Choroid plexus epithelial cell (primary cell): ENCODE results near the gene MBOAT2.

Experiments
- DNase-seq: peaks from one replicate; pipeline ENCODE4 v3.0.0-alpha.2; 2010; ENCODE audit warnings: low read depth
- H3K4me3 ChIP-seq: 2 replicates; pipeline ENCODE4 v1.5.1; 2011; ENCODE audit warnings: low read depth, mild to moderate bottlenecking, control low read depth, low read length, moderate library complexity
- TF ChIP-seq, protein P1 (sequence below): conservative IDR thresholded peaks from 2 replicates; pipeline ENCODE4 v1.5.1; 2011; ENCODE audit warnings: low read depth, mild to moderate bottlenecking, control low read depth, inconsistent platforms, low read length, moderate library complexity

The MBOAT2 gene

GRCh38 chr2:8885449-8886201, 117.9 kb downstream of the MBOAT2 start:
- H3K4me3 ChIP-seq: no peak overlapping the region
- no peak for DNase-seq
- TF ChIP-seq, protein P1, sequence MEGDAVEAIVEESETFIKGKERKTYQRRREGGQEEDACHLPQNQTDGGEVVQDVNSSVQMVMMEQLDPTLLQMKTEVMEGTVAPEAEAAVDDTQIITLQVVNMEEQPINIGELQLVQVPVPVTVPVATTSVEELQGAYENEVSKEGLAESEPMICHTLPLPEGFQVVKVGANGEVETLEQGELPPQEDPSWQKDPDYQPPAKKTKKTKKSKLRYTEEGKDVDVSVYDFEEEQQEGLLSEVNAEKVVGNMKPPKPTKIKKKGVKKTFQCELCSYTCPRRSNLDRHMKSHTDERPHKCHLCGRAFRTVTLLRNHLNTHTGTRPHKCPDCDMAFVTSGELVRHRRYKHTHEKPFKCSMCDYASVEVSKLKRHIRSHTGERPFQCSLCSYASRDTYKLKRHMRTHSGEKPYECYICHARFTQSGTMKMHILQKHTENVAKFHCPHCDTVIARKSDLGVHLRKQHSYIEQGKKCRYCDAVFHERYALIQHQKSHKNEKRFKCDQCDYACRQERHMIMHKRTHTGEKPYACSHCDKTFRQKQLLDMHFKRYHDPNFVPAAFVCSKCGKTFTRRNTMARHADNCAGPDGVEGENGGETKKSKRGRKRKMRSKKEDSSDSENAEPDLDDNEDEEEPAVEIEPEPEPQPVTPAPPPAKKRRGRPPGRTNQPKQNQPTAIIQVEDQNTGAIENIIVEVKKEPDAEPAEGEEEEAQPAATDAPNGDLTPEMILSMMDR: no peak

DNA sequence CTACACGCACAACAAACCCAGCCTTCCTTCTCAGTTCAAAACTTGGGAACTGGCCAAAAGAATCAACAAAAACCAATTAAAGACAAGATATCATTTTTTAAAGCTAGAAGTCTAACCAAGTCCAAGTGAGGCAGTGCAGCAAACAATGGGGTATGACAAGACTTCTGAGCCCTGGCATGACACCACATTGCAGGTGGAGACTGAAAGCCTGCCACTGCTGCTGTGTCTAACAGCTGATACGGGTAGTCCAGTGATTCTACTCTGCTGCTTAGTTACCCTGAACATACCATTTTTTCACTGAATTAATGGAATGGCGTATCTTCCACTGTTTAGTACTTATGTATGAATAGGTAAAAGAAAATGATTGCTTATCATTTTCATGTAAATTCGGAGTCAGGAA, 118.7 kb downstream of the MBOAT2 start:
- no peak for DNase-seq
- no peak overlapping the region for H3K4me3 ChIP-seq
- TF ChIP-seq, protein P1: no peak

- no peak overlapping the region for H3K4me3 ChIP-seq
- DNase-seq: peak; percentile 68
- TF ChIP-seq, protein P1: peak; percentile 77
Measured at GRCh38 chr2:8882094-8882493, 121.4 kb downstream of the MBOAT2 start.

DNA sequence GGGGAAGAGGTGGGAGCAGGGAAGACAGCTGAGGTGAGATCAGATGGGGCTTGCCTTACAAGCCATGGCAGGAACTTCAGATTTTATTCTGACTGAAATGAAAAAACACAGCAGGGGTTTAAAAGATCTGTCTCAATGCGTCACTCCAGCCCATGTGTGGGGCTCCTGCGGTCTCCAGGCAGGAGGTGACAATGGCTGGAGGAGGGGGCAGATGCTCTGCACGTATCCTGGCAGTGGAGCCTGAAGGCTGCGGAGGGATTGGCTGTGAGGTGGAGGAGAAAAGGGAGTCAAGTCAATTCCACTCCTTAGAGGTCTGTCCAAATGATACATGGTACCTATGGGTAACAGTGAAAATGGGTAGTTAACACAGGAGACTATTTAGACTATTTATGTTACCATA, 125.6 kb downstream of the MBOAT2 start:
- TF ChIP-seq, protein P1: no peak
- no peak for DNase-seq
- H3K4me3 ChIP-seq: no peak overlapping the region

- TF ChIP-seq, protein P1: no peak
Measured at GRCh38 chr2:8877332-8877731, 126.2 kb downstream of the MBOAT2 start.

DNA sequence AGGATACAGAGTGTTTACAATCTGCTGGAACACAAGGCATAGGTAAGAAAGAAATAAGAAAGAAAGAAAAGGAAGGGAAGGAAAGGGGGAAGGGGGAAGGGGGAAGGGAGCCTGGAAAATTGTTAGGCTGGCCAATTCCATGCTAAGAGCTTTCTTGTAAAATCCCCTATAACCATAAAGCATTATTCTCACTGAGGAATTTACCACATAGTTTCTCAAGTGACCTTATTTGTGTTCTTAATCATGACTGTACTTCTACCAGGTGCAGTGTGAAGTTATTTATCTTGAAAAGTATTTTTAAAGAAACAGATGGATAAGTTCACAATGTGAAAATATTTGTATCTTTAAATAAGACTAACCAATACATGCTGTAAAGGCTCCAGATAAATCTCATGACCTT, 126.9 kb downstream of the MBOAT2 start:
- TF ChIP-seq, protein P1: no peak
- peak; percentile 29 for DNase-seq
- no peak overlapping the region for H3K4me3 ChIP-seq

More at GRCh38 chr2:8877332-8877731, 126.2 kb downstream of the MBOAT2 start:
- H3K4me3 ChIP-seq: no peak overlapping the region
- no peak for DNase-seq

- no peak overlapping the region for H3K4me3 ChIP-seq
- peak; percentile 87 for DNase-seq
- TF ChIP-seq, protein P1: peak; percentile 67
Measured at GRCh38 chr2:8872821-8873432, 130.6 kb downstream of the MBOAT2 start.
